DND-41 (cell line): ENCODE measurements around the gene NTM.

Source experiments
- ATAC-seq: fragments of 200-7000 bp; cut with Tn5 transposase; 3 replicates; pipeline ENCODE4 v1.9.1; 2021; ENCODE audit warnings: low read depth; ENCODE audit not compliant: insufficient read depth
- DNase-seq: peaks from one replicate; pipeline ENCODE4 v3.0.0-alpha.2; 2020
- H2AFZ ChIP-seq: 2 replicates; pipeline ENCODE4 v1.6.0; 2012; ENCODE audit warnings: low read depth, low read length
- H3K27ac ChIP-seq: 2 replicates; pipeline ENCODE4 v1.5.1; 2012; ENCODE audit warnings: low read length, inconsistent platforms
- H3K27me3 ChIP-seq: fragments of 200-600 bp; sonication (generic); 2 replicates; pipeline ENCODE4 v1.6.0; 2012; ENCODE audit warnings: low read length, mild to moderate bottlenecking, inconsistent platforms; ENCODE audit not compliant: insufficient read depth, poor library complexity
- H3K36me3 ChIP-seq: 2 replicates; pipeline ENCODE4 v1.5.1; 2012; ENCODE audit warnings: low read length, inconsistent platforms; ENCODE audit not compliant: insufficient read depth
- H3K4me1 ChIP-seq: 2 replicates; pipeline ENCODE4 v1.5.1; 2012; ENCODE audit warnings: mild to moderate bottlenecking, low read length; ENCODE audit not compliant: insufficient read depth
- H3K4me2 ChIP-seq: 2 replicates; pipeline ENCODE4 v1.6.0; 2012; ENCODE audit warnings: mild to moderate bottlenecking, moderate library complexity, low read length, inconsistent platforms; ENCODE audit not compliant: insufficient read depth
- H3K4me3 ChIP-seq, 2 experiments: fragments of 200-600 bp in 1 of 2; shearing (Covaris generic) in 1 of 2; 2 replicates each; pipeline ENCODE4 v1.5.1; 2012 to 2016; ENCODE audit warnings: inconsistent platforms in 2 of 2, low read length in 2 of 2, mild to moderate bottlenecking in 2 of 2, low read depth in 1 of 2, moderate library complexity in 1 of 2
- H3K79me2 ChIP-seq: 2 replicates; pipeline ENCODE4 v1.6.0; 2012; ENCODE audit warnings: low read length, inconsistent platforms; ENCODE audit not compliant: insufficient read depth
- H3K9ac ChIP-seq: 2 replicates; pipeline ENCODE4 v1.6.0; 2012; ENCODE audit warnings: low read depth, mild to moderate bottlenecking, inconsistent platforms, low read length, moderate library complexity
- H3K9me3 ChIP-seq: 2 replicates; pipeline ENCODE4 v1.5.1; 2012; ENCODE audit warnings: low read length, moderate library complexity, mild to moderate bottlenecking, inconsistent platforms; ENCODE audit not compliant: insufficient read depth, severe bottlenecking
- H4K20me1 ChIP-seq: 2 replicates; pipeline ENCODE4 v1.6.0; 2012; ENCODE audit warnings: low read length; ENCODE audit not compliant: insufficient read depth
- EZH2 ChIP-seq: IDR thresholded peaks from 3 replicates; pipeline ENCODE4 v1.6.1; 2012; ENCODE audit warnings: borderline replicate concordance, low read depth, mild to moderate bottlenecking, moderate library complexity, low read length, inconsistent platforms; ENCODE audit not compliant: severe bottlenecking
- TF ChIP-seq, protein P1 (sequence below): IDR thresholded peaks from 2 replicates; pipeline ENCODE4 v1.5.1; 2012; ENCODE audit warnings: borderline replicate concordance, low read length, moderate library complexity, mild to moderate bottlenecking; ENCODE audit not compliant: poor library complexity, severe bottlenecking; ENCODE audit errors: extremely low read depth

Gene NTM

DNA sequence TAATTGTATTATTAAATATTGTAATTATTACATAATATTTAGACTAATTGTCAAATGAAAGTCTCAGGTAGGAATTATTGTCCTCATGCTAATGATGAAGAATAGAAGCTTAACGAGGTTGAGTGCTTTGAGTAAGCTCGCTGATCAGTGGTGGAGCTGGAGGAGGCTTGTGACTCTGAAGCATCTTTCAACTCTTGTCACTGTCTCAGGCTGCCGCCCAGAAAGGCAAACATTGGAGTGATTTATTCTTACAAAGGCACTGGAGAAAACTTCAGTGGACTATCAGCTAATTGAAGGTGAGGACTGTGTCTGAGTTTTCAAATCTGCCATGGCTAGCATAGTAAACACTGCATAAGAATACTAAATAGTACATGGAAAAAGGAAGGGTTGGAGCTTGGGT lies 595.1 kb downstream of the NTM start:
- Histone ChIP-seq H3K9ac (no peak overlapping the region), H3K4me1 (no peaks in the 10 kb centered on the region), H4K20me1 (no peaks in the 10 kb centered on the region), H3K4me2 (no peak overlapping the region), H3K36me3 (no peaks in the 10 kb centered on the region), H3K4me3 (no peak overlapping the region), H3K27ac (no peak overlapping the region), H3K27me3 (peaks cover 8% of the 10 kb centered on the region), H3K9me3 (no peaks in the 10 kb centered on the region), H2AFZ (no peak overlapping the region), H3K79me2 (no peaks in the 10 kb centered on the region)
- ATAC-seq (no peak), DNase-seq (no peak)
- TF ChIP-seq, protein P1, sequence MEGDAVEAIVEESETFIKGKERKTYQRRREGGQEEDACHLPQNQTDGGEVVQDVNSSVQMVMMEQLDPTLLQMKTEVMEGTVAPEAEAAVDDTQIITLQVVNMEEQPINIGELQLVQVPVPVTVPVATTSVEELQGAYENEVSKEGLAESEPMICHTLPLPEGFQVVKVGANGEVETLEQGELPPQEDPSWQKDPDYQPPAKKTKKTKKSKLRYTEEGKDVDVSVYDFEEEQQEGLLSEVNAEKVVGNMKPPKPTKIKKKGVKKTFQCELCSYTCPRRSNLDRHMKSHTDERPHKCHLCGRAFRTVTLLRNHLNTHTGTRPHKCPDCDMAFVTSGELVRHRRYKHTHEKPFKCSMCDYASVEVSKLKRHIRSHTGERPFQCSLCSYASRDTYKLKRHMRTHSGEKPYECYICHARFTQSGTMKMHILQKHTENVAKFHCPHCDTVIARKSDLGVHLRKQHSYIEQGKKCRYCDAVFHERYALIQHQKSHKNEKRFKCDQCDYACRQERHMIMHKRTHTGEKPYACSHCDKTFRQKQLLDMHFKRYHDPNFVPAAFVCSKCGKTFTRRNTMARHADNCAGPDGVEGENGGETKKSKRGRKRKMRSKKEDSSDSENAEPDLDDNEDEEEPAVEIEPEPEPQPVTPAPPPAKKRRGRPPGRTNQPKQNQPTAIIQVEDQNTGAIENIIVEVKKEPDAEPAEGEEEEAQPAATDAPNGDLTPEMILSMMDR = no peak
- TF ChIP-seq EZH2 = no peak

DNA sequence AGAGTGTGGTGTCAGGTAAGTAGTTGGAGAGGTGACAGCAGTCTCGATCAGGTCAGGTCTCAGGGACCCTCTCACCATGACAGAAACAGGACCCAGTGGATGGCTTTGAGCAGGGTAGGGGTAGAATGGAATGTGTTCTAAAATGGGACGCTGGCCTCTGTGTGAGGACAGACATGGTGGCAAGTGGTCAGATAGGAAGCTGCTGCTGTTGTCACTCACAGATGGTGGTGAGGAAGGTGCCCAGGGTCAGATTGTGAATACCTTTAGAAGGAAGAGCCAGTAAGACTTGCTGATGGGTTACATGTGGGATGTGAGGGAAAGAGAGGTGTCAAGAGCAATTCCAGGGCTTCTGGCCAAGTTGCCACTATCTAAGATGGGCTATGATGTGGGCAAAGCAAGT lies 596.3 kb downstream of the NTM start:
- H3K36me3 ChIP-seq = no peaks in the 10 kb centered on the region
- ATAC-seq (no peak), DNase-seq (no peak)
- TF ChIP-seq, protein P1 = no peak
- no peak for TF ChIP-seq EZH2
- H3K9ac ChIP-seq = no peak overlapping the region
- no peaks in the 10 kb centered on the region for H4K20me1 ChIP-seq
- H3K79me2 ChIP-seq = no peaks in the 10 kb centered on the region
- no peak overlapping the region for H2AFZ ChIP-seq
- no peak overlapping the region for H3K27ac ChIP-seq
- no peaks in the 10 kb centered on the region for H3K9me3 ChIP-seq
- no peak overlapping the region for H3K4me2 ChIP-seq
- no peak overlapping the region for H3K4me3 ChIP-seq
- peaks cover 4% of the 10 kb centered on the region for H3K27me3 ChIP-seq
- H3K4me1 ChIP-seq = no peaks in the 10 kb centered on the region

DNA sequence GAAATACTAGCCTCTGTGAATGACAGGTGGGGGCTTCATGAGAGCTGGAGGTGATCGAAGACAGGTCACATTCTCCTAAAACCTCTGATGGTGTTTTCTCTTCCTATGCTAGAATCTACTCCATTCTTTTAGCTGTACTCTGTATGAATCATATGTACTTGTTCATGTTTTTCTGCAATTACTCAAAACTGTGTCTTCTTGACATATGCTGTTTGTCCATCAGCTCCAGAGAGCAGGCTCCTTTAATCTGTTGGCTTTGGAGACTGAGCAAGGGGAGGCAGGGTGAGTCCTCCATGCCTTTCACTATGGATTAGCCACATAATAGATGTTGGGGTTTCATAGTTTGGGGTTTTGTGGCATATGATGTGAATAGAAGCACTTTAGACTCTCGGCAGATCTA lies 598.8 kb downstream of the NTM start:
- H3K4me3 ChIP-seq = no peak overlapping the region
- H4K20me1 ChIP-seq = no peaks in the 10 kb centered on the region
- no peaks in the 10 kb centered on the region for H3K4me1 ChIP-seq
- no peaks in the 10 kb centered on the region for H3K9me3 ChIP-seq
- H3K27me3 ChIP-seq = no peaks in the 10 kb centered on the region
- H3K4me2 ChIP-seq = no peak overlapping the region
- no peak for ATAC-seq
- TF ChIP-seq, protein P1 = no peak
- no peak for TF ChIP-seq EZH2
- H3K36me3 ChIP-seq = no peaks in the 10 kb centered on the region
- no peaks in the 10 kb centered on the region for H3K79me2 ChIP-seq
- no peak overlapping the region for H3K9ac ChIP-seq
- no peak overlapping the region for H2AFZ ChIP-seq
- no peak overlapping the region for H3K27ac ChIP-seq
- DNase-seq = no peak

DNA sequence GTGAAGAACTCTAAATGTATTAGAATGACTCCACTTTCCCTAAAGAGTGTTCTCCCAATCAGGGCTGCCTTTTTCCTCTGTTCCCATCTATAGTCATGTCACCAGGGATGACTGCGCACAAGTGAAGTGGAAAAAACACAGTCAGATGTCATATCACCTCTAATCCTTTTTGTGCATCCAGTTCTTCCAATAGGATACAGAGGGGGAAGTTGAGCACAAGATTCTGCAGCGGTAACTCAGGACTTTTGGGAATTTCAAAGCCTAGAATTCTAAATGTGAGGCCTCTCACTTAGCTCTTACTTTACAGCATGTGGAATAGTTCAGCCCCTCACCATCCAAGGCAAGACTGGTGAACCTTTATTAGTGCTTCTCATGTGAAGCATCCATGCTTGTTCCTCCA lies 602.6 kb downstream of the NTM start:
- H3K36me3 ChIP-seq = no peaks in the 10 kb centered on the region
- H3K79me2 ChIP-seq = no peaks in the 10 kb centered on the region
- no peak overlapping the region for H3K4me3 ChIP-seq
- no peak overlapping the region for H3K9ac ChIP-seq
- no peak overlapping the region for H3K27ac ChIP-seq
- H3K27me3 ChIP-seq = no peaks in the 10 kb centered on the region
- DNase-seq (no peak), ATAC-seq (no peak)
- no peak for TF ChIP-seq EZH2
- TF ChIP-seq, protein P1 = no peak
- H3K4me2 ChIP-seq = no peak overlapping the region
- H4K20me1 ChIP-seq = no peaks in the 10 kb centered on the region
- H3K9me3 ChIP-seq = no peaks in the 10 kb centered on the region
- H2AFZ ChIP-seq = no peak overlapping the region
- H3K4me1 ChIP-seq = no peaks in the 10 kb centered on the region
